Body of pancreas (tissue), 4 donors: ENCODE data around the gene SHOC1. TPM values are rescaled to one million over a fixed set of nuclear protein-coding genes. Genes with fewer than 3 reads are reported as not detected.
A peak's percentile ranks its signal among the peaks of the same experiment; 100 is the strongest.

Experiments used
- ATAC-seq: fragments of 150-250 bp; one replicate; pipeline ENCODE4 v1.9.1; 2016
- DNase-seq, 4 donors: peaks; one replicate each; pipeline ENCODE4 v3.0.0-alpha.2; 2019
- H3K27ac ChIP-seq, 4 donors: fragments of 200-600 bp; sonication (generic); 1 replicate in 3 of 4; 2 replicates in 1 of 4; pipeline versions ENCODE4 v1.5.1 to v1.6.1; 2016 to 2019; ENCODE audit warnings: mild to moderate bottlenecking in 1 of 4, mixed read lengths in 1 of 4, moderate library complexity in 1 of 4
- H3K27me3 ChIP-seq, 2 donors: fragments of 200-600 bp; sonication (generic); one replicate each; pipeline ENCODE4 v1.6.0; 2016; ENCODE audit warnings: mild to moderate bottlenecking in 1 of 2
- H3K36me3 ChIP-seq, 2 donors: fragments of 200-600 bp; sonication (generic); replicated peaks in 1 of 2; 2 replicates each; pipeline ENCODE4 v1.5.1; 2016; ENCODE audit warnings: low read depth in 2 of 2; ENCODE audit not compliant: insufficient read depth in 1 of 2
- H3K4me1 ChIP-seq: fragments of 200-600 bp; sonication (generic); one replicate; pipeline ENCODE4 v1.6.0; 2016
- H3K4me3 ChIP-seq, 2 donors: fragments of 200-600 bp; sonication (generic); 1 replicate in 1 of 2; 2 replicates in 1 of 2; pipeline ENCODE4 v1.5.1; 2016 to 2019
- H3K9me3 ChIP-seq, 3 donors: fragments of 200-600 bp; sonication (generic); 1 replicate in 2 of 3; 2 replicates in 1 of 3; pipeline ENCODE4 v1.5.1; 2016
- POLR2A ChIP-seq, 3 donors: fragments of 450-650 bp; IDR thresholded peaks; one replicate each; pipeline ENCODE4 v1.6.1; 2016; ENCODE audit warnings: antibody characterized with exemption in 3 of 3, mild to moderate bottlenecking in 2 of 3
- WGBS, 2 donors: methylation state at CpG; one replicate each; pipeline ENCODE4 v1.1.5; 2017; 5-methylcytosine and 5-hydroxymethylcytosine counted together
- intact Hi-C: fragments of 100-400 bp; cut with DNase I; formaldehyde crosslinking; loops from one replicate; pipeline ENCODE4 v1.15.1; 2023
- total RNA-seq, 2 donors: library from RNA; depleted of rRNA; stranded (reverse); fragments of >200 nt; gene quantifications; one replicate each; pipeline ENCODE4 v1.1.0, GENCODE V29; 2016
- TF ChIP-seq, protein P1 (sequence below), 7 experiments: fragments of 450-650 bp in 4 of 7; fragments of 200-600 bp in 3 of 7; sonication (generic) in 3 of 7; IDR thresholded peaks; one replicate each; pipeline ENCODE4 v1.5.1; 2016 to 2019; ENCODE audit warnings: antibody characterized with exemption in 7 of 7

The SHOC1 gene
- total RNA-seq, 2 donors from 2014 or later: 0.26 TPM; not detected in 1

DNA sequence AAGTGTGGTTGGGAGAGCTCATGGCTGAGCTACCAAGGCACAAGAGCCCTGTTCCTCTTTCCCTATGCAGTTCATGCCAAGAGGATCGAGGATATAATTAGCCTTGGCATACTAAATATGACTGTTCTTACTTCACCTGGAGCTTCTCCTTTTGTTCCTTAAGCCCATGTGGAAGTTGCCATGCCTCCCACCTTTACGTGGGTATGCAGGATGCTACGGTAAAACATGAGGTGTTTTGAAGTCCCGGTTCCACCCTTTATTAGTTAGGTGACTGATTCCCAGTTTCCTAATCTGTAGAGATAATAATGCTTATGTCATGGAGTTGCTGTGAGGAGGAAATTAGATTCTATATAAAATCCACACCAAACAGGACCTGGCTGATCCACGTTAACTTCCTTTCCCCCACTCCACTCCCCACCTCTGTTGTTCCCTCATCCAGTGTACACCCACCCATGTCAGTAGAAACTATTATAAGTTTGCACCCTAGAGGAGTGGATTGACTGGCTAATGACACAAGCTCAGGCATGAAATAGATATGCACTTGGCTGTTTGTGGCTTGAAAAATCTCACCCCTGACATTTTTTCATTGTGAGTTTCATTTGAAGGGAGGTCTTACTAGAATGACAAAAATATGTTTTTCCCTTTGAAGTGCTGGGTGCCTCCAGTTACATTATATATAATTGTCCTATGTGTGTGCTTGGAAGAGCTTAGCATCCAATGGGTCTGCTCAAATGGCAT lies 36.8 kb upstream of the SHOC1 start:
- H3K4me3 ChIP-seq: no peak overlapping the region
- no peaks in the 10 kb centered on the region for H3K4me1 ChIP-seq
- DNase-seq (no peak), ATAC-seq (no peak)
- 85 to 86% methylated on average over 5 of the region's 5 CpGs for WGBS, 2 donors
- no peak for TF ChIP-seq POLR2A (IDR thresholded peaks at IDR 0.05)
- TF ChIP-seq, protein P1, sequence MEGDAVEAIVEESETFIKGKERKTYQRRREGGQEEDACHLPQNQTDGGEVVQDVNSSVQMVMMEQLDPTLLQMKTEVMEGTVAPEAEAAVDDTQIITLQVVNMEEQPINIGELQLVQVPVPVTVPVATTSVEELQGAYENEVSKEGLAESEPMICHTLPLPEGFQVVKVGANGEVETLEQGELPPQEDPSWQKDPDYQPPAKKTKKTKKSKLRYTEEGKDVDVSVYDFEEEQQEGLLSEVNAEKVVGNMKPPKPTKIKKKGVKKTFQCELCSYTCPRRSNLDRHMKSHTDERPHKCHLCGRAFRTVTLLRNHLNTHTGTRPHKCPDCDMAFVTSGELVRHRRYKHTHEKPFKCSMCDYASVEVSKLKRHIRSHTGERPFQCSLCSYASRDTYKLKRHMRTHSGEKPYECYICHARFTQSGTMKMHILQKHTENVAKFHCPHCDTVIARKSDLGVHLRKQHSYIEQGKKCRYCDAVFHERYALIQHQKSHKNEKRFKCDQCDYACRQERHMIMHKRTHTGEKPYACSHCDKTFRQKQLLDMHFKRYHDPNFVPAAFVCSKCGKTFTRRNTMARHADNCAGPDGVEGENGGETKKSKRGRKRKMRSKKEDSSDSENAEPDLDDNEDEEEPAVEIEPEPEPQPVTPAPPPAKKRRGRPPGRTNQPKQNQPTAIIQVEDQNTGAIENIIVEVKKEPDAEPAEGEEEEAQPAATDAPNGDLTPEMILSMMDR (IDR thresholded peaks at IDR 0.05): no peak
- no peak overlapping the region for H3K27ac ChIP-seq
- intact Hi-C loops: no loop called here
- H3K27me3 ChIP-seq: no peaks in the 10 kb centered on the region
- H3K36me3 ChIP-seq: no peaks in the 10 kb centered on the region
- H3K9me3 ChIP-seq: no peaks in the 10 kb centered on the region

DNA sequence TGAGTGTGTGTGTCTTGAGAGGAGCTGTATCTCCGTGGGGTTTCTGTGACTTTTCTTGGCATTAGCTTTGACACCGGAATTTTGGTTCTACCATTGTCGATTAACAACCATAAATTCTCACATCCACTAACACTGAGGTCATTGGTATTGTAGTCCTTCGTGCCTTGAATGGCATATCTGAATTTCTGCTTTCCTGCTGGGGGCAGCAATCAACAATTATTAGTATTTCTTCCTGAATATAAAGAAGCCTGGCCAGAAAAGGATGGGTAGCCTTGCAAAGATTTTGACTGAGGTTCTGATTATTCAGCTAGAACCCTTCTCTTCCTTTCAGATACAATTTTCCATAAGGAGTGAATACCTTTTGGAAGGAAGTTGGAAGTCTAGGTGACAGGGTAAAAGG lies 33.5 kb upstream of the SHOC1 start:
- intact Hi-C loops: no loop called here

DNA sequence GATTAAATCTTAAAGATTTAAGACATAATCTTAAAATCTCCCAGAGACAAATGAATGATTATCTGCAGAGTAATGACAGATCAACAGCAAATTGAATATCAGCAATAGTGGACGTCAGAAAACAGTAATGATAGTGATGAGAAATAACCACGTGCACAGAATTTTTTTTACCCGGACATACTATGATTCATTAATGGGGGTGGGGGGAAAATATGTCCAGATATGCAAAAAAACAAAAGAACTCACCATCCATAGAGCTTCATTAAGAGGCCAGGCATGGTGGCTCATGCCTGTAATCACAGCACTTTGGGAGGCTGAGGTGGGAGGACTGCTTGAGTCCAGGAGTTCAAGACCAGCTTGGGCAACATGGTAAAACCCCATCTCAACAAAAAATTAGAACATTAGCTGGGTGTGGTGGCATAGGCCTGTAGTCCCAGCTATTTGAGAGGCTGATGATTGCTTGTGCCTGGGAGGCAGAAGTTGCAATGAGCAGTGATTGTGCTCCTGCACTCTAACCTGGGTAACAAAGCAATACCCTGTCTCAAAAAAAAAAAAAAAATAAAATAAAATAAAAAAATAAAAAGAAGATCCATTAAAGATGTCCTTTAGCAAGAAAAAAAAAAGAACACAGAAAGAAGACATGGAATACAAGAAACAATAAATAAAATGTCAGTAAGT lies 30.9 kb upstream of the SHOC1 start:
- Histone ChIP-seq H3K4me1 (no peaks in the 10 kb centered on the region), H3K27me3 (no peaks in the 10 kb centered on the region), H3K27ac (no peak overlapping the region), H3K4me3 (no peak overlapping the region), H3K36me3 (no peaks in the 10 kb centered on the region), H3K9me3 (no peaks in the 10 kb centered on the region)
- TF ChIP-seq POLR2A (IDR thresholded peaks at IDR 0.05): no peak
- TF ChIP-seq, protein P1 (IDR thresholded peaks at IDR 0.05): no peak
- intact Hi-C loops: no loop called here
- 40 to 58% methylated on average over 3 of the region's 3 CpGs for WGBS, 2 donors
- ATAC-seq: no peak
- no peak for DNase-seq

More for the DNA sequence above, 33.5 kb upstream of the SHOC1 start:
- H3K4me1 ChIP-seq: no peaks in the 10 kb centered on the region
- H3K9me3 ChIP-seq: no peaks in the 10 kb centered on the region
- 25 to 31% methylated on average over 4 of the region's 4 CpGs for WGBS, 2 donors
- DNase-seq (peak in 3 of 4 donors; percentile 14 to 27 (median 19)), ATAC-seq (peak; percentile 50)
- no peaks in the 10 kb centered on the region for H3K36me3 ChIP-seq
- no peak overlapping the region for H3K4me3 ChIP-seq
- no peak for TF ChIP-seq POLR2A (IDR thresholded peaks at IDR 0.05)
- TF ChIP-seq, protein P1 (IDR thresholded peaks at IDR 0.05): peak in 5 of 7 experiments; percentile 11 to 53 (median 39)
- H3K27me3 ChIP-seq: no peaks in the 10 kb centered on the region
- H3K27ac ChIP-seq: no peak overlapping the region

DNA sequence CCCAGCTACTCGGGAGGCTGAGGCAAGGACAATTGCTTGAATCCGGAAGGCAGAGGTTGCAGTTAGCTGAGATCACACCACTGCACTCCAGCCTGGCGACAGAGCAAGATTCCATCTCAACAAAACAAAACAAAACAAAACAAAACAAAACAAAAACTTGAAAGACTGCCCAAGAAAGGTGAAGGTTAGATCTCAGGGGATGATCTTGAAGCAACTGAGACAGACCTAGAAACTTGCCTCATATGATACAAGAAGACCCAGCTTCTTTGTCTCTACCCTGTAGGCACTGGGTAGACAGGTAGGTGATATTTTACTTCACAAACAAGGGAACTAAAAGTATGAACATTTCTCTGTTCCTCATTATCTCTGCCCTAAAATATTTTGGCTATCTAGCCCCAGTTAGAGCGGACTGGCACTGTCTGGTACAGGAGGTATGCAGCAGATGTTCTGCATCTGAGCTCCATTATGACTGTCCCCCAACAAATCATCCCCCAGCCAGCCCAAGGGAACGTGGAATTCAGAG lies 26.3 kb upstream of the SHOC1 start:
- no peak for ATAC-seq
- no peak overlapping the region for H3K27ac ChIP-seq
- H3K4me1 ChIP-seq: peaks cover 6% of the 10 kb centered on the region
- H3K36me3 ChIP-seq: no peaks in the 10 kb centered on the region
- TF ChIP-seq, protein P1 (IDR thresholded peaks at IDR 0.05): no peak
- TF ChIP-seq POLR2A (IDR thresholded peaks at IDR 0.05): no peak
- H3K4me3 ChIP-seq: no peak overlapping the region
- H3K27me3 ChIP-seq: no peaks in the 10 kb centered on the region
- no peaks in the 10 kb centered on the region for H3K9me3 ChIP-seq
- intact Hi-C loops: no loop called here
- DNase-seq: no peak
- WGBS, 2 donors: 94 to 98% methylated on average over 5 of the region's 5 CpGs
